Lower leg skin (tissue), 4 donors: ENCODE data around the gene KIAA2012. TPM values are rescaled to one million over a fixed set of nuclear protein-coding genes. Genes with fewer than 3 reads are reported as not detected.
A peak's percentile ranks its signal among the peaks of the same experiment; 100 is the strongest.

ENCODE experiments used
- DNase-seq, 2 donors: peaks; one replicate each; pipeline ENCODE4 v3.0.0-alpha.2; 2019; ENCODE audit warnings: low spot score in 2 of 2
- H3K4me3 ChIP-seq: fragments of 200-600 bp; sonication (generic); 2 replicates; pipeline ENCODE4 v1.5.1; 2017; ENCODE audit warnings: mild to moderate bottlenecking, low read depth; ENCODE audit not compliant: poor library complexity, severe bottlenecking
- POLR2A ChIP-seq, 2 donors: fragments of 450-650 bp; IDR thresholded peaks; one replicate each; pipeline ENCODE4 v1.6.1; 2016 to 2017; ENCODE audit warnings: antibody characterized with exemption in 2 of 2, mild to moderate bottlenecking in 1 of 2, moderate library complexity in 1 of 2
- WGBS, 2 donors: methylation state at CpG; one replicate each; pipeline ENCODE4 v1.1.5; 2018; 5-methylcytosine and 5-hydroxymethylcytosine counted together
- intact Hi-C: fragments of 100-400 bp; cut with DNase I; formaldehyde crosslinking; loops from one replicate; pipeline ENCODE4 v1.15.0; 2023; ENCODE audit warnings: low total_unique reads
- total RNA-seq, 4 donors: library from RNA; depleted of rRNA; stranded (reverse); fragments of >200 nt; gene quantifications; one replicate each; pipeline ENCODE4 v1.1.0, GENCODE V29; 2016
- TF ChIP-seq, protein P1 (sequence below), 3 donors: fragments of 450-650 bp; IDR thresholded peaks; one replicate each; pipeline ENCODE4 v1.5.1; 2016; ENCODE audit warnings: antibody characterized with exemption in 3 of 3, mild to moderate bottlenecking in 3 of 3, moderate library complexity in 2 of 3

The KIAA2012 gene
- total RNA-seq, 4 donors from 2014 or later, result not detected

- peak overlapping the region; percentile 58 for H3K4me3 ChIP-seq
- DNase-seq, result peak; percentile 25 to 90
- intact Hi-C loops, result no loop called here
- TF ChIP-seq, protein P1, sequence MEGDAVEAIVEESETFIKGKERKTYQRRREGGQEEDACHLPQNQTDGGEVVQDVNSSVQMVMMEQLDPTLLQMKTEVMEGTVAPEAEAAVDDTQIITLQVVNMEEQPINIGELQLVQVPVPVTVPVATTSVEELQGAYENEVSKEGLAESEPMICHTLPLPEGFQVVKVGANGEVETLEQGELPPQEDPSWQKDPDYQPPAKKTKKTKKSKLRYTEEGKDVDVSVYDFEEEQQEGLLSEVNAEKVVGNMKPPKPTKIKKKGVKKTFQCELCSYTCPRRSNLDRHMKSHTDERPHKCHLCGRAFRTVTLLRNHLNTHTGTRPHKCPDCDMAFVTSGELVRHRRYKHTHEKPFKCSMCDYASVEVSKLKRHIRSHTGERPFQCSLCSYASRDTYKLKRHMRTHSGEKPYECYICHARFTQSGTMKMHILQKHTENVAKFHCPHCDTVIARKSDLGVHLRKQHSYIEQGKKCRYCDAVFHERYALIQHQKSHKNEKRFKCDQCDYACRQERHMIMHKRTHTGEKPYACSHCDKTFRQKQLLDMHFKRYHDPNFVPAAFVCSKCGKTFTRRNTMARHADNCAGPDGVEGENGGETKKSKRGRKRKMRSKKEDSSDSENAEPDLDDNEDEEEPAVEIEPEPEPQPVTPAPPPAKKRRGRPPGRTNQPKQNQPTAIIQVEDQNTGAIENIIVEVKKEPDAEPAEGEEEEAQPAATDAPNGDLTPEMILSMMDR (IDR thresholded peaks at IDR 0.05), result no peak
- no peak for TF ChIP-seq POLR2A (IDR thresholded peaks at IDR 0.05)
- 9 to 19% methylated on average over 26 to 44 of the region's 78 CpGs for WGBS, 2 donors
Measured at GRCh38 chr2:202035089-202035940, 37.7 kb upstream of the KIAA2012 start.

DNA sequence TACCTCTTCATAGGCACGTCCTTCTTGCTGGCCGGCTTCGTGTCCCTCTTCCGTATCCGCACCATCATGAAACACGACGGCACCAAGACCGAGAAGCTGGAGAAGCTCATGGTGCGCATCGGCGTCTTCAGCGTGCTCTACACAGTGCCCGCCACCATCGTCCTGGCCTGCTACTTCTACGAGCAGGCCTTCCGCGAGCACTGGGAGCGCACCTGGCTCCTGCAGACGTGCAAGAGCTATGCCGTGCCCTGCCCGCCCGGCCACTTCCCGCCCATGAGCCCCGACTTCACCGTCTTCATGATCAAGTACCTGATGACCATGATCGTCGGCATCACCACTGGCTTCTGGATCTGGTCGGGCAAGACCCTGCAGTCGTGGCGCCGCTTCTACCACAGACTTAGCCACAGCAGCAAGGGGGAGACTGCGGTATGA lies 37.1 kb upstream of the KIAA2012 start:
- no peak overlapping the region for H3K4me3 ChIP-seq
- peak in 1 of 2 donors; percentile 88 for DNase-seq
- intact Hi-C loops, result no loop called here
- whole genome bisulfite sequencing, 2 donors, result 68 to 71% methylated on average over 32 of the region's 32 CpGs
- no peak for TF ChIP-seq POLR2A (IDR thresholded peaks at IDR 0.05)
- TF ChIP-seq, protein P1 (IDR thresholded peaks at IDR 0.05), result no peak

DNA sequence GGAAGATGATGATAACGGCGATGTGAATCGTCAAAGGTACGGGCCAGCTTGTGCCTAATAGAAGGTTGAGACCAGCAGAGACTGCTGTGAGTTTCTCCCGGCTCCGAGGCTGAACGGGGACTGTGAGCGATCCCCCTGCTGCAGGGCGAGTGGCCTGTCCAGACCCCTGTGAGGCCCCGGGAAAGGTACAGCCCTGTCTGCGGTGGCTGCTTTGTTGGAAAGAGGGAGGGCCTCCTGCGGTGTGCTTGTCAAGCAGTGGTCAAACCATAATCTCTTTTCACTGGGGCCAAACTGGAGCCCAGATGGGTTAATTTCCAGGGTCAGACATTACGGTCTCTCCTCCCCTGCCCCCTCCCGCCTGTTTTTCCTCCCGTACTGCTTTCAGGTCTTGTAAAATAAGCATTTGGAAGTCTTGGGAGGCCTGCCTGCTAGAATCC lies 36.4 kb upstream of the KIAA2012 start:
- DNase-seq, result no peak
- 43 to 61% methylated on average over 15 of the region's 15 CpGs for WGBS, 2 donors
- TF ChIP-seq POLR2A (IDR thresholded peaks at IDR 0.05), result no peak
- intact Hi-C loops, result no loop called here
- H3K4me3 ChIP-seq, result no peak overlapping the region

DNA sequence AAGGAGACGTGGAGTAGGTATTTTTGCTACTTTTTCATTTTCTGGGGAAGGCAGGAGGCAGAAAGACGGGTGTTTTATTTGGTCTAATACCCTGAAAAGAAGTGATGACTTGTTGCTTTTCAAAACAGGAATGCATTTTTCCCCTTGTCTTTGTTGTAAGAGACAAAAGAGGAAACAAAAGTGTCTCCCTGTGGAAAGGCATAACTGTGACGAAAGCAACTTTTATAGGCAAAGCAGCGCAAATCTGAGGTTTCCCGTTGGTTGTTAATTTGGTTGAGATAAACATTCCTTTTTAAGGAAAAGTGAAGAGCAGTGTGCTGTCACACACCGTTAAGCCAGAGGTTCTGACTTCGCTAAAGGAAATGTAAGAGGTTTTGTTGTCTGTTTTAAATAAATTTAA lies 36.0 kb upstream of the KIAA2012 start:
- H3K4me3 ChIP-seq, result no peak overlapping the region
- intact Hi-C loops, result no loop called here
- DNase-seq, result no peak
- WGBS, 2 donors, result 44 to 46% methylated on average over 7 of the region's 7 CpGs
- TF ChIP-seq, protein P1 (IDR thresholded peaks at IDR 0.05), result no peak
- no peak for TF ChIP-seq POLR2A (IDR thresholded peaks at IDR 0.05)

GRCh38 chr2:202038471-202039277 lies 34.4 kb upstream of the KIAA2012 start:
- DNase-seq, result no peak
- TF ChIP-seq, protein P1 (IDR thresholded peaks at IDR 0.05), result no peak
- no peak for TF ChIP-seq POLR2A (IDR thresholded peaks at IDR 0.05)
- no peak overlapping the region for H3K4me3 ChIP-seq
- WGBS, 2 donors, result 60 to 66% methylated on average over 4 of the region's 4 CpGs
- intact Hi-C loops, result no loop called here
